Stimulated activated CD8-positive, alpha-beta memory T cell treated with anti-CD3 and anti-CD28 coated beads, Interleukin-12 subunit alpha, Interleukin-12 subunit beta, amount 100 ng/mL, for 24 hours (primary cell): ENCODE data around the gene FAM161B.
"Not testable (repeated sequence)": the region's sequence is repeated elsewhere in the genome, so short reads cannot be mapped to it uniquely, and the experiment has no call there.

Experiments used
- DNase-seq: peaks from one replicate; pipeline ENCODE4 v3.0.0-alpha.2; 2020; ENCODE audit errors: extremely low read depth

FAM161B gene, protein sequence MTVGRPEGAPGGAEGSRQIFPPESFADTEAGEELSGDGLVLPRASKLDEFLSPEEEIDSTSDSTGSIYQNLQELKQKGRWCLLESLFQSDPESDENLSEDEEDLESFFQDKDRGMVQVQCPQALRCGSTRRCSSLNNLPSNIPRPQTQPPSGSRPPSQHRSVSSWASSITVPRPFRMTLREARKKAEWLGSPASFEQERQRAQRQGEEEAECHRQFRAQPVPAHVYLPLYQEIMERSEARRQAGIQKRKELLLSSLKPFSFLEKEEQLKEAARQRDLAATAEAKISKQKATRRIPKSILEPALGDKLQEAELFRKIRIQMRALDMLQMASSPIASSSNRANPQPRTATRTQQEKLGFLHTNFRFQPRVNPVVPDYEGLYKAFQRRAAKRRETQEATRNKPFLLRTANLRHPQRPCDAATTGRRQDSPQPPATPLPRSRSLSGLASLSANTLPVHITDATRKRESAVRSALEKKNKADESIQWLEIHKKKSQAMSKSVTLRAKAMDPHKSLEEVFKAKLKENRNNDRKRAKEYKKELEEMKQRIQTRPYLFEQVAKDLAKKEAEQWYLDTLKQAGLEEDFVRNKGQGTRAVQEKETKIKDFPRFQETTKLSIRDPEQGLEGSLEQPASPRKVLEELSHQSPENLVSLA

DNA sequence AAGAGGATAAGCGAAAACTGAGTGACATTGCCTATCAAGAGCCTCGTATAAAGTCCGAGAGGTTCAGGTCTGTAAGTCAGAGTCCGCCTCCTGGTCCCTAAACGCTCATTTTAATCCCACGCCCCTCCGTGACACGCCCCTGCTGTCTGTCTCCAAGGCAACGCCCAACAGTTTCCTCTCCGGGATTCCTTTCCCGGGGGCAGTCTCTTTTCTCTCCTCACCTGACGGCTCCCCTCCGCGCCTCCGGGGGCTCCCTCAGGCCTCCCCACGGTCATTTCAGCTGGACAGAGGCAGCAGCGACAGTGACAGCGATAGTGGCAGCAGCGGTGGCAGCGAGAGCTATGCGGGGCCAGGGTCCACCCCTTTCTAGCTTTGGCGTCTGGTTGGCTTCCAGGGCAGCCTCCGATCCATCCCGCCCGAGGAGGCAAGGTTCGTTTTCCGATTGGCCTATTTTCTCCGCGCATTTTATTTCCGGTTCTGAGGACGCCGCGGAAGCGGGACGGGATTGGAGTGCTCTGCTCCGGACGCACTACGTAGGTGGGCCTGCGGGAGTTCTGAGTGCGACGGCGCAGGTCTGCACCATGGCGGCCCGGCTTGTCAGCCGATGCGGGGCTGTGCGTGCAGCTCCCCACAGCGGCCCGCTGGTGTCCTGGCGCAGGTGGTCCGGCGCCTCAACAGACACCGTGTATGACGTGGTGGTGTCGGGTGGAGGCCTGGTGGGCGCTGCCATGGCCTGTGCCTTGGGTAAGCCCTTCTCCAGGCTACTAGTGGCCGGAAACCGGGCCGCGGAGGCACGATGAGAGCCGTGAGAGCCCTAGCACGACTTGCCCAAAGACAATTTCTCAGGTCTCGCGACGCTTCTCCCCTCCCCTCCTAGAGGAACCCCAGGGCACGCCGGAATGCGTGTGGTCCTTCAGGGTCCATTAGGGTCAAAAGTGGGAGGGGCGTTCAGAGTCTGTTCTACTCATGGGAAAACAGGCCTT is at the start of gene FAM161B, which contains the start of gene COQ6:
Gene FAM161B, minus strand, starts transcription at position 343 of the 983 bp plus-strand sequence. Its CDS starts 68 bp downstream, at position 275.
Gene COQ6, plus strand, starts transcription at position 551 of the 983 bp plus-strand sequence. Its CDS starts 31 bp downstream, at position 582.
- DNase-seq, result peak; percentile 82

DNA sequence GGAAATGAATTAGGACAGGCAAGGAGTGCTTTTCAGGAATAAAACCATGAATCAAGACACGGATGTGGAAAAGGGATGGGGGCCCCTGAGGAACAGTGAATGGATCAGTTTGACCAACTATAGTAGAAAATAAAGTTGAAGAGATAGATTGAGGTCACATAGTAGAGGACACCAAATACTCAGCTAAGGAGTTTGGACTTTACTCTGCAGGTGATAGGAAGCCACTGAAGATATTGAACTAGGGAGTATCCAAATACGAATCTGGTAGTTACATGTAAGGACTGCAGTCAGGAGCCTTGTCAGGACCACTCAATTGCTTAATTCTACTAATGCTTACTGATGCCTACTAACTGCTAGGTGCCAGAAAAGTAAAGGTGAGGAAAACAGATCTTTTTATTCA is 48.8 kb upstream of the FAM161B start:
- DNase-seq, result no peak

DNA sequence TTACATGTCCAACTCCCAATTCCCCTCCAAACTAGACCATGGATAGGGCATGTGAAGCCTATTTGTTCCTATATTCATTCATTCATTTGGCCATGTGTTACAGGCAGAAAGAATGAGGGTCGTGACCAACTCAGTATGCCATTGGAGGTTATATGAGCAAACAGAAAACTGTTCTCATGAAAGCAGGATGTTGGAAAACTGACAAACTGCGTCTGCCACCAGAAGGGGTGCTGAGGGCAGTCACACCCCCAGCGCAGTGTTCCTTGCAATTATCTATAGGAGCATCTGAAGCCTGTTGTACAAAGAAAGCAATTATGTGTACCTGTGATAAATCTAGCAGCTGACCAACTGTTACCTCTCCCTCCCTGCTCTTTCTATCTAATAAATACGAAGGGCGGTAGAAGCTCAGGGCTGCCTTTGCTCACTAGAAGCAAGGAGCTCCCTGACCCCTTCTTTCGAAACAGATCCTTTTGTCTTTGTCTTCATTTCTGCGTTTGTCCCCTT is 48.1 kb upstream of the FAM161B start:
- no peak for DNase-seq

DNA sequence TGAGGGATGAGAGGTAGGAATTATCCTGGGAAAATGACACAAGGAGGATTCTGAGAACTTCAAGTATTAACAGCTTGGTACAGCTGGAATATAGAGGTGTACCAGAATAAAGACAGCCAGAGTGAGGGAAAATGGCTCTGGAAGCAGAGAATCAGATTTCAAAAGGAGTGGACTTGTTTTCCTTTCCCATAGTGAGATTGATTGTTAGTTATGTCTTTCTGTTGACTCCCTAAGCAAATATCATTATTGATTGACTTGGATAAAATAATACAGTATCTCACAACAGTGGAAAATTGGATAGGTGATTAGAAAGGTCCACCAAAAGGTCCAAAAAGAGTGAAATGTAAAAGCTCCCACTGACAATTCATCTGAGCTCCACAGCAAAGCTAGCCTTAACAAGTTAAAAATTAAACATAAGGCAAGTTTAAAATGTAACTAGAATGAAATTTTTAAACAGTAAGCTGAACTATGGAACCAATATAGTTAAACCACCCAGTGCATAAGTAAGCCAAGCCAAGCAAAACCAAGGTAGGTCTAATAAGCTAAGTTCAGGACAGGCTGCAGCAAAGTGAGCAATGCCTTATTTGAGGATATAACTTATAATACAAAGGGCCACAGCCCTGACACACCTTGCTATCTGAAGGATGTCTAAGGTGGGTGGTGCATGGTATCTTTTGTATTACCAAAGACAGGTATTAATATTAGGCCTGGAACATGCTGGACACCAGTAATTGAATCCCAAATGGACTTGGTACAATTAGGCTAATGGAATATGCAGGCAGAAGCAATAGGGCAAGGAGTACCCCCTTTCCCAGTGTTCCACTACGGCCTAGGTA is 47.4 kb upstream of the FAM161B start:
- no peak for DNase-seq

DNA sequence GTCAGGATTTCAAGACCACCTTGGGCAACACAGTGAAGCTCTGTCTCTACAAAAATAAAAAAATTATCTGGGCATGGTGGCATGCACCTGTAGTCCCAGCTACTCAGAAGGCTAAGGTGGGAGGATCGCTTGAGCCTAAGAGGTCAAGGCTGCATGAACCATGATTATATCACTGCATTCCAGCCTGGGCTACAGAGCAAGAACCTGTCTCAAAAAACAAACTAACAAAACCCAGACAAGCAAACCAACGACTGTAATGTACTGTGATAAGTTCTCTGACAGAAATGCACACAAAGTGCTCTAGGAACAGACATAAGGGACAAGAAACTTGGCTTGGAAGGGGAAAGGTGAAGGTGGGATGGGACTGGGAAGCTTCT is 46.8 kb upstream of the FAM161B start:
- no peak for DNase-seq

DNA sequence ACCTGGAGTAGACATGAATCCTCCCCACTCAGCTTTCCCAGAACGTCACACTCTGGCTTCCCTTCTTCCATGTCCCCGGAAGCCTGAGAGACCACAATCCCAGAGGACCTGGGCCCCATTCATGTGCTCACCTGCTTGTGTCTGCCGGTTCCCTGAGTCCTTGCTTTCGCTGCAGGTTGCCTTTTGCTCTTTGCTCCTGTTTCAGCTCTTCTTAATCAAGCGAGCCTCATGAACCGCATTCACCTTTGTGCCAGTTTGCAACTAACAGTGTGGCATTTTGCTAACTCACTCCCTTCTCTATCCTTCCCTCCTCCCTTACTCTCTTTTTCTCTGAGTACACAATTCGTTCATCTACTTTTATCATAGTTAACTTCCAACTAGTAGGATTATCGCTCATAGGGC is 46.1 kb upstream of the FAM161B start:
- DNase-seq, result no peak

DNA sequence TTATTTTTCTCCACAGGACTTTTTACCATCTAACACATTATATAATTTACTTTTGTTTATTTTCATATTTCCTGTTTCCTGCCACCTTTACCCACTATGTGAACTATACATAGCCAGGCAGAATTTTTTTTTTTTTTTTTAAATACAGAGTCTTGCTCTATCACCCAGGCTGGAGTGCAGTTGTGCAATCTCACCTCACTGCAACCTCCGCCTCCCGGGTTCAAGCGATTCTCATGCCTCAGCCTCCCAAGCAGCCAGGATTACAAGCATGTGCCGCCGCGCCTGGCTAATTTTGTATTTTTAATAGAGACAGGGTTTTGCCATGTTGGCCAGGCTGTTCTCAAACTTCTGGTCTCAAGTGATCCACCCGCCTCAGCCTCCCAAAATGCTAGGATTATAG is 45.0 kb upstream of the FAM161B start:
- not testable (repeated sequence) for DNase-seq

DNA sequence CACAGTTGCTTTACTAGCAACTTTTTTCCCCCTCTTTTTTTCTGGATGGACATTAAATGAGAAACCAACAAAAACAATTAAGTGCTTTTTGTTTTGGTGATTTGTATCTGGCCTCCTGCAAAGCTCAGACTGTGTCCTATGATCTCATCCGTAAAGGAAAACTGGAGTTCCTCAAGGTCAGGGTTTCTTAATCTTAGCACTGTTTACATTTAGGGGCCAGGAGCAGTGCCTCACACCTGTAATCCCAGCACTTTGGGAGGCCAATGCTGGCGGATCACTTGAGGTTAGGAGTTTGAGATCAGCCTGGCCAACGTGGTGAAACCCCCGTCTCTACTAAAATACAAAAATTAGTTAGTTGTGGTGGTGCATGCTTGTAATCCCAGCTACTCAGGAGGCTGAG is 41.2 kb upstream of the FAM161B start:
- DNase-seq, result no peak

DNA sequence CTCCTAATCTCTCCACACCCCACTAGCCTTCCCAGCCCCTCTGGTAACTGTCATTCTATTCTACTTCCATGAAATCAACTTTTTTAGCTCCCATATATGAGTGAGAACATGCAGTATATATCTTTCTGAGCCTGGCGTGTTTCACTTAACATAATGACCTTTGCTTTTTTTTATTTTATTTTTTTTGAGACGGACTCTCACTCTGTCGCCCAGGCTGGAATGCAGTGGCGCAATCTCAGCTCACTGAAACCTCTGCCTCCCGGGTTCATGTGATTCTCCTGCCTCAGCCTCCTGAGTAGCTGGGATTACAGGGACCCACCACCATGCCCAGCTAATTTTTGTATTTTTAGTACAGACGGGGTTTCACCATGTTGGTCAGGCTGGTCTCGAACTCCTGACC is 38.8 kb upstream of the FAM161B start:
- DNase-seq, result not testable (repeated sequence)

DNA sequence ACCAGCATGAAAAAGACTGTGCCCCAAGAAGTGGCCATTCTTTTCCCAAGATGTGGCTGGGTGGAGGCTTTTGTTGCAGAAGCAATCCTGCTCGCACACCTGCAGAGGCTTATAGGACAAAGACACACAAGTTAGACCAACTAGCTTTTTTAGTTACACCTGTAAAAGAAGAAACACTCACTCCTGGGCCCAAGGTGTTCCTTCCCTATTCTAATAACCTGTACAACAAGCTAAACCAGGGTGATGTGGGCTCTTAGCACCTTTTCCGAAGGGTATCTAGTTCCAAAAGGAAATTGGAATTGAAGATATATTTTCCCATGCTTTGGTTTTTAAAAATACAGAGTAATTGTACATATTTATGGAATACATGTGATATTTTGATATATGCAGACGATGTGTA is 38.2 kb upstream of the FAM161B start:
- DNase-seq, result no peak

DNA sequence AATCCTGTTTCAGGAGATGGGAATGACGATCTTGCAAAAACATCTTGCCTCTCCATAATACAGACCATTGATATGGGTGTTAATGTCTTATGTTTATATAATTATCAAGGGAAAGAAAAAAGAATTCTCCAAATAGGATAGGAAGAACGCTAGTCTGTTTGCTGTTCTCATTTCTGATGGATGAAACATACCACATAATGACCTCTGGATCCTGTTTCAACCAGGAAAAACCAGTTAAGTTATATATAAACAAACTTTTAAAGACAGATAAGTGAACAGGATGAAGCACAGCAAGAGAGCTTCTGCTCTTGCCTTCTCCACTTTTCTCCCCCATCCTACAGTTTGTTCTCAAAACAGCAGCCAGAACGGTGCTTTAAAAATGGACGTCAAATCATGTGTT is 28.0 kb upstream of the FAM161B start:
- DNase-seq, result no peak

DNA sequence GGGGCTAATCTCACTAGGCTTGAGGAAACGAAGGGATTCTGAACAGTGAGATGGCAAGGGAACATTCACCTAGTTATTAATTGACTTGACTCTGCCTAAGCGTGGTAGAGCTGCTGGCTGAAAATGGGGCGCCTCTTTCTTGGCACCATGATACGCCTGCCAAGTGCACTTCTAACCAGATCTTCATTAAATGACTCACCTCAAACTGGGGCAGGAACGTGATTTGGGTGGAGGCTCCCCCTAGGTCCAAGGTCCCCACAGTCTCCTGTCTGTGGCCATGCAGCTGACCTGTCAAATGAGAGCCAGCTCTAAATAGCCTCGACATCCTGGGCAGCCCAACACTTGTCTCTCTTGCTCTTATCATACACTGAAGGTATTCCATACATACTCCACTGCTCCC is 26.2 kb upstream of the FAM161B start:
- DNase-seq, result no peak

DNA sequence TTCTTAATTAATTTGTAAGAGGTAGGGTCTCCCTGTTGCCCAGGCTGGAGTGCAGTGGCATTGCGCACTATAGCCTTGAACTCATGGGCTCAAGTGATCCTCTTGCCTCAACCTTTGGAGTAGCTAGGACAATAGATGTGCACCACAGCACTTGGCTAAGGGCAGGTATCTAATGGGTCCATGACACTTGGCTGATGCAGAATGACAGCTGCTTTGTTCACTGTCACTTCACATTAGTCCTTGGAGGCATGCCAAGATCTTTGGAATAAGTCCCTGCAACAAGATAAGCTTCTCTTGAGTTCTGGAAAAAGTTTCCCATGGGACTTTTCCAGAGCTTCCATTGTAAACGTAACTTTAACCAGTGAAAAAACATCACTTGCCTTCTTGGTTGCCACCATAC is 23.6 kb upstream of the FAM161B start:
- no peak for DNase-seq

DNA sequence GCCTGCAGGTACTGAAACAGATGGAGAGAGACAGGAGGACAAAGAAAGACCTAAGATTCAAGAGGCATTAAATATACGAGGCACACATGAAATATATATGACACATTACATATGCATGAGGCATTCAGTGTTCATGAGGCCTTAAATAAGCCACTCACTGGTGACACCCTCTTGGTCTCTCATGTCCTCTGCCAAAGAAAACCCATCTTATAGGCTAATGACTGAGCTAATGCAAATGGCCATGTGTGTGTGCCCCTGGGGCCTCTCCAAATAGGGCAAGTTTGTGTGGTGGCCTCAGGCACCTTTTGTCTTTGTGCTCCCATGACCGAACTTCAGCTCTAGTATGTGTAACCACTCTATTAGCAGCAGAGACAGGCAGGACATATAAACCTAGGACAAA is 19.0 kb upstream of the FAM161B start:
- DNase-seq, result no peak

DNA sequence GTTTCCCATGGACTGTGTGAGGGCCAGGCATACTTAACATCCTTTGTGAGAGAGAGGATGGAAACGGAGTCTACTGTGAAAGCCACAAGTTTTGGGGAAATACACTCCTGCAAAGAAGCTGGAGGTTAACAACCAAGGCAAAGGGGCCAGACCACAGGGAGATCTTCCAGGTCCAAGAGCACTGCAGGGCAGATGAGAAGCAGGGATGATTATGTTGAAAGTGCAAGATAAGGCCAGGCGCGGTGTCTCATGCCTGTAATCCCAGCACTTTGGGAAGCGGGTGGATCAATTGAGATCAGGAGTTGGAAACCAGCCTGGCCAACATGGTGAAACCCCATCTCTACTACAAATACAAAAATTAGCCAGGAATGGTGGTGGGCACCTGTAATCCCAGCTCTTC is 15.3 kb upstream of the FAM161B start:
- no peak for DNase-seq

DNA sequence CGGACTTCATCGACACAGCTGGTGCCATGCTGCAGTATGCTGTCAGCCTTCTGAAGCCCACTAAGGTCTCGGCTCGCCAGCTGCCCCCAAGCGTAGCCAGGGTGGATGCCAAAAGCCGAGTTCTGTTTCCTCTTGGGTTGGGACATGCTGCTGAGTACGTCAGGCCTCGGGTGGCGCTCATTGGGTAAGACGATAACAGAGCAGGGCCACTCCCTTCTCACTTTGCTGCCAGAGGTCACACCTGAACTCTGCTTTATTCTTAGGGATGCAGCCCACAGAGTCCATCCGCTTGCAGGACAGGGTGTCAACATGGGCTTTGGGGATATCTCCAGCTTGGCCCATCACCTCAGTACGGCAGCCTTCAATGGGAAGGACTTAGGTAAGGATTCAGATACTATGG is 11.3 kb upstream of the FAM161B start:
- DNase-seq, result no peak

DNA sequence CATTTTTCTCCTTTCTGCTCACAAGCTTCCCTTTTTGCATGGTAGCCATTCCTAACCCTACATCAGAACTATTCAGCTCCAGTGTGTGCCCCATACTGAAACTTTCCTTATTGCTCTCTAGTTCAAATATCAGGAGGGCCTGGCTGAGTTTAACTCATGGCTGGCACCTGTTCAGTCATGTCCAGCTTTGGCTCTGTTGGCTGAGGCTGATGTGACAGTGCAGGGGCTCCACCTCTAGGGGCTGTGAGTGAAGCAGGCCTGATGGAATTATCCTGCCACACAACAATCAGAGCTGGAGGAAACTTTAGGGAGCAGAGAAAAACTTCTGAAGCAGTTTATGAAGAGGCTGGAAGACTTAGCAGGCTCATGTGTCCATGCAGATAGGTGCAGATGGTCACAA is 8.7 kb upstream of the FAM161B start:
- no peak for DNase-seq

DNA sequence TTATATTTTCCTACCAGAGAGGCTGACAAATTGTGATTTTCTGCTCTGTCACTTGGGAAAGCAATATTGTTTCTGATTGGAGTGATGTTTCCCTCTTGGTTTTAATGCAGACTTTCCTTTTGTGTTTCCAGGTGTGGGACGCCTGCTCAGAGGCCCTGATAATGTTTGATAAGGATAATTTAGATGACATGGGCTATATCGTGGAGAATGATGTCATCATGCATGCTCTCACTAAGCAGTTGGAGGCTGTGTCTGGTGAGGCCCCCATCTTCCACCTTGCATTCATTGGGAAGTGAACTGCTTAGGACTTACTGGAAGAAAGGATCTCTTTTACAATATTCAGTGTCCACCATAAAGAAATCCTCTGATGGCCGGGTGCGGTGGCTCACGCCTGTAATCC is 5.8 kb upstream of the FAM161B start:
- DNase-seq, result no peak

DNA sequence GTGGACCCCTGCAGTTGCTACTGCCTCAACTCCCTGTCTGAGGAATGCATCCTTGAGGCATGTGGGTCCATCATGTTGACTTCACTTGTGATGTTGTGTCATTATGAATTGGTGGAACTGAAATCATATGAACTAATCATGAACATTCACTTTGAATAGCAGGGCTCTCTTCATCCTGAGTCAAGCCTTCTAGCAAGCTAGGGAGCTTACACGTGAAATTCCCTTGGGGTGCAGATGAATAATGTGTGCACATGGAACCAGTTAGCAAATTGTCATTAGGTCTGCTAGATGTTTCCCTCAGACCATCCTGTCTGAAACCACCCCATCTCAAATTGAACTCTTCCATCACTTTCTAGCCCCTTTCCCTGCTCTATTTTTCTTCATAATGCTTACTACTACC is 3.8 kb upstream of the FAM161B start:
- DNase-seq, result no peak

DNA sequence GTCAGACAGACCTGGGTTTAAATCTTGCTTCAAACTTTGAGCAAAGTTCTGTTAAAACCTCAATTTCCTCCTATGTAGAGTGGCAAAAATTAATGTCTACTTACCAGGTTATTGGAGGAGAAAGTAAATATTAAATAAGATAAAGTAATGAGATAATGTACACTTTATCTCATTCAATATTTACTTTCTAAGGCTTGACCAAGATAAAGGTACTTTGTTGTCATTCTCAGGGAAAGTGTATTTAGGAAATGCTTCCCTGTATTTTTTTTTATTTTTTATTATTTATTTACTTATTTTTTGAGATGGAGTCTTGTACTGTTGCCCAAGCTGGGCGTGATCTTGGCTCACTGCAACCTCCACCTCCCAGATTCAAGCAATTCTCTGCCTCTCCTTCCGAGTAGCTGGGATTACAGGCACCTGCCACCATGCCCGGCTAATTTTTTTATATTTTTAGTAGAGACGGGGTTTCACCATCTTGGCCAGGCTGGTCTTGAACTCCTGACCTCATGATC is 4.7 kb downstream of the FAM161B start:
- DNase-seq, result no peak
